GM18526 (cell line): ENCODE data around the gene PCLO.

Experiments used
- POLR2A ChIP-seq: IDR thresholded peaks from 3 replicates; pipeline ENCODE4 v1.6.1; 2011; ENCODE audit not compliant: insufficient read length; ENCODE audit errors: extremely low read depth

The PCLO gene

DNA sequence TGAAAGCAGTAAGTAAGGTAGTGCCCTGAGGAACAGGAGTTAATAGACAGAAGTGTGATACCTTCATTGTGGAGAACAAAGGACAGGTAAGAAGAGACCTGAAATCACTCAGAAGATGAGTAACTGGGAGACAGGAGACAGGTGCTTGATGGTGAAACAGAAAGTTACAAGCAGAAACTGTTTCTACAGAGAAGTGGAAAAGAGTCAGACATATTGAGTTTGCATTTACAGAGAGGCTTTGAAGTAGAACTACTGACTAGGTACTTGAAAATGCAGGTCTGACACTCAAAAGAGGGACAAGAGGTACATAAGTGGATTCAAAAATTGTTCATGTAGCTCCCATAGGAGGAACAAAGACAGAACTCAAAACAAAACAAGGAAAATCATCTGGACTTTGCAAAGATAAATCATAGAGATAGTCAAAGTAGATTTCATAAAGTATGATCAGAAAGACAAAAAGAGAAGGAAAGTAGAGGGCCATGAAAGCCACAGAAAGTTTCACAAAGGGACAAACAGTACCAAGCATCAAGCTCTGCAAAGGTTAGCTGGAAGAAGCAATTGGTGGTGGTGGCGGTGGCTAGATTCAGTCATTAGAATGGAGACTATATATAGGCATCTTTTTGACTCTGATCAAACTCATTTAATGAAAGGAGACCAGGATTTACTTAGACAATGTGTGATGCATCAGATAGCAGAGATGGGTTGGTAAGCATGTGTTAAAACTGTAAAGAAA is 198.4 kb downstream of the PCLO start:
- no peak for TF ChIP-seq POLR2A

DNA sequence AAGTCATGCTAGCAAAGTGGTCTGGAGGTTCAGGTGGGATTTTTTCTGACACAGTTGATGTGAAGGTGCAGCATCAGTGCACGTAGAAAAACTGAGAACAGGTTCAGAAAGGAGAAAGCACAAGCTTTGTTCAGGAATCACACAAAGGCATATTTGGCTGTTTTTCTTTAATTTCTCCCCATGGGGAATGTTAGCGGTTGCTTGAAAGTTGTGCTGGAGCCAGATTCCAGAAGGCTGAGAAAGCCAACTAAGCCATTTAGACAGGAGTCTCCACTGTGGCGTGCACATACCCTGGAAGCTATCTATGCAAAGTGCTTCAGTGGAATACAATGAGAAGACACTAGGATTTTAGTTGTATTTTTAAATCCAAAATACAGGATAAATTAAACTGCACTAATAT is 201.4 kb downstream of the PCLO start:
- no peak for TF ChIP-seq POLR2A

DNA sequence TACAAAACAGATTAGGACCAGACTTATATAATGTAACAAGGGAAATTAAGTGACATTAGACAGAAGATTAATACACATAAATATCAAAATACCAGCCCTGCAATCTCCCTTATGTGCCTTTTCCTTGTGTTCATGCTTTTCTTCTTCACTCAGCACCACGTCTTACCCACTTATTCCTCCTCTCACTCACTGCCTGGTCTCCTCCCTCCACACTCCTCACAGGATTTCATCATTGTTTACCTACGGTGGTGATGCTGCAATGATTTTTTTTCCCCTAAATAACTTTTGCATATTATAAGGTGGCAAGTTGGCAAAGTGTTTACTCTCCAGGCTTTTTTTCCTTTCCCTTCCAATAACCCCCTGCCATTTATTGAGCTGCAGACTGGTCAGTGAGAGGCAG is 203.2 kb downstream of the PCLO start:
- TF ChIP-seq POLR2A, result no peak

DNA sequence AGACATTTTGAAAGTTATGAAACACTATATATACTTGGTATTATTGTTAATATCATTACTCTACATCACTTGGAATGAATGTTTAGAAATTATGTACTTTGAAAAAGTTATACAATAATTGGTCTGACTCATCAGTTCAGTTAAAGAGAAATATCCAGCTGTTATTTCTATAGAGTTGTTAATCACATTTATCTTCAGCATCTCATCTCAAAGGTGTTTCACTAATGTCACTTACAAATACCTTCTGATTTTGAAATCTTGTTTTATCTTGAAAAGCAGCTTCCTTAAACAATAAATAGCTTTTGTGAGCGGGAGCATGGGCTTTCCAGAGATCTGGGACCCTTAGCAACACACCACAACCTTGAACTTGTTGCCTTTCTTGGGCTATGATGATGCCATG is 205.2 kb downstream of the PCLO start:
- TF ChIP-seq POLR2A, result no peak

DNA sequence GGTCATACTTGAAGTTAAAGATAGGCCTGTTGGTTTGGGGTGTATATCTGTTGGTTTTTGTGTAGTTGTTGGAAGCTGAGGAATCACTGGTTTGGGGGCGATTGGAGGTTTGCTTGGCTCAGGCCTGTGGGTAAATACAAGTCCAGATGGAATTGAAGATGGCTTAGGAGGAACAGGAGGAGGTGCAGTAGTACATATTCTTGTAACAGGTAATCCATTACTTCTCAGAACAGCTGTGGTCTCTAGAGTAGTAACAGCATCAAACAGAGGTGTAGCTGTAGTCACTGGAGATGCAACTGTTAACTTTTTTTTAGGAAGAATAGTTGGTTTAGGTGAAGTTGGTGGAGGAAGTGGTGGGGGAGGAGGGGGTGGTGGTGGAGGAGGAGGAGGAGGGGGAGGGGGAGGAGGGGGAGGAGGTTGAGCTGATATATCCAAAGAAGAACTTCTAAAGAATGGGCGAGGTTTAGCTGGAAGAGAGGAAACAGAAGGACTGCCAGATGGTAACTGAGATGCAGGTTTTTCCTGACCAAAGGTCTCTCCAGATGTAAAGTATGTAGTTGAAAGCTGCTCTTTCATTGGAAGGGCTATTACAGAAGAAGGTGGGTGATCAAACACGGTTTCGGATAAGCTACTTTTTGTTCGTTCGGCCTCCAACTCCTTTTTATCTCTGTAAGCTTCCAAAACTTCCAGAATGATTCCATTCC is 209.2 kb downstream of the PCLO start:
- no peak for TF ChIP-seq POLR2A

DNA sequence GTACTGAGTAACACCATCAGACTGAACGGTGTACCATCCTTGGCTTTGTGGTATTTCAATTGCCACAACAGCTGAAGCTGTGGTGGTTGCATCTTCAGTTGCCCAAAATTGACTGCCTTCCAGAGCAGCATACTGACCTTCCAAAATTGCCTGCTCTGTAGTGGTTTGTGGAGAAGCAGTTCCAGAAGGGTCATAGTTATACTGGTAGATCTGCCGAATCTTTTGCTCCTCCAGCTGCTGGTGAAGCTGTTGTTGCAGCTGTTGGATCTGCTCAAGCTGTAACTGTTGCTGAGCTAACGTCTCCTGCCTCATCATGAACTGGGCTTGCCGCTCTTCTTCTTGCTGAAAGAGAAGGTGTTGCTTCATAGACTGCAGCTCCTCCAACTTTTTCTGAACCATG is 212.2 kb downstream of the PCLO start:
- TF ChIP-seq POLR2A, result no peak

DNA sequence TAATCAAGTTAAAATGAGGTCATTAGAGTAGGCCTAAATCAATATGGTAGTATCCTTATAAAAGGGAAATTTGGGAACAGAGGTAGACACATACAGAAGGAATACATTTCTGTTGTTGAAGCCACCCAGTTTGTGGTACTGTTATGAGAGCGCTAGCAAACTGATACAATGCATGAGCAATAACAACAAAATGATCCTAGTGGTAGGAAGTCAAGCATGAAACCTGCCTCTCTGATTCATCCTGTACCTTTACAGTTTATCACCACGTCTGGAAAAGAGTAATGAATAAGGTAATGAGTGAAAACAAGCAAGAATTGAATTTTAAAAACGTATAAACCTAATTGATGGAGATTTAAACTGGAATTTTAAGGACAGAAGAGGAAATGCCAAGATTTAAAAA is 217.2 kb downstream of the PCLO start:
- no peak for TF ChIP-seq POLR2A

DNA sequence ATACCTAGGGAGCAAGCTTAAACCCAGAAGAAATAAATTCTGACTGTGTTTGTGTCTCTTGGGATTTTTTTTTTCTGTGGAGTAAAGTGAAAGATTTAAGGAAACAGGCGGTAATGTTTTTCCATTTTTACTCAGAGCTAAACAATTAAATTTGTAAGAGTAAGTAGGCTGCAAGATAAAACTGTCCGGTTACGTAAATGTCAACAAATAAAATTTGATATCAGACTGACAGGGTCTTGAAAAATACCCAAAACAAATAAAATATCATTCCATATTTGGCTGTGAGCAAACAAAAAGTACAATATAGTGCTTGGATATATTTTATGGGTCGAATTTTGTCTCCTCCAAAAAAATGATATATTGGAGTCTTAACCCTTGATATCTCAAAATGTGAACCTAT is 217.6 kb downstream of the PCLO start:
- no peak for TF ChIP-seq POLR2A

DNA sequence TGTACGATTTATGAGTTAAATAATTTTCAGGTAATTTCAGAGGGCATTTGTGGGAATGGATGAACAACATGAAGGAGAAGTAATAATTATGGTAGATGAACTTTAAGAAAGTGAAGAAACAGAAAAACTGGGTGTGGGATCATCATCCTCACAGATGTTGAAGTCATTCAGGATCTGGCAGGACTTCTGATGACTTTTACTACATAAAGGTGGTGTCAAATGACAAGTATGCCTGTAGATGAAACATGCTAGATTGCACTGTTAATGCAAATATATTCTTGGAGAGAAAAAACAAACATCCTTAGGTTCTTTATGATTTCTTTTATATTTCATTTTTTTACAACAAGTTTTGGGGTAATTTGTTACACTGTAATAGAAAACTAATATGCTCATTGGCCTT is 230.2 kb downstream of the PCLO start:
- no peak for TF ChIP-seq POLR2A

DNA sequence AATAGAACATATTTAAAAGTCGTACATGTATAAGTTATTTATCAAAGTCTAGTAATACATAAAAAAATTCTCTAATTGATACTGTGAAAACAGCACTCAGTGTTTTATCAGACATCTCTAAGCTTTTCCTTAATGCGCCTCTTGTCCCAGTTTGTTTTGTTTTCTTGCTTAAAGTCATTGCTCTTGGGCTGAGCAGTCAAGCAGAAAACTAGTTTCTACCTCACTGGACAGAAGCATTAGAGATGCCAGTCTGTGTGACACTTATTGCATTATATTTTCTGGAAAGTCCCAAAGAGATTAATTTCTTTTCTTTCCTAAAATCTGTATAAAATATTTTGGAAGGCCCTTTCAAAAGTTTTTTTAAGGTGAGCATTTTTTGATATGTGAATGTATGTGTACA is 236.2 kb downstream of the PCLO start:
- TF ChIP-seq POLR2A, result no peak

DNA sequence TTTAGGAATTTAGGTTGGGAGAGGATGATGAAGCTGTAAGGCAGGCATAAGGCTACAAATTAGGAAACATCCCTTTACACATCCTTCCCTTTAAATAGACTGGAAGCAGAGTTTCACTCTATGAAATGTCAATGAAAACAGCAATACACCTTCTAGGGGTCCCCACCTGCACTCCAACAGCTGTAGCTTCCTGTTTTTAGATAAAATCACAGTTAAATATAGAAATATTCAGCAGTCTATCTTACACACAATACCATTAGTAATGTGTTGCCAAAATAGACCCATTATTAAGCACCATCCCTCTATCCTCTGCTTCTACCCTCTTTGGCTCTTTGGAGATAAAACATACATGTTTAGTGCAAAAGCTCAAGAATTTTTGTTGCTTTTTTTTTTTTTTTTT is 237.4 kb downstream of the PCLO start:
- TF ChIP-seq POLR2A, result no peak

DNA sequence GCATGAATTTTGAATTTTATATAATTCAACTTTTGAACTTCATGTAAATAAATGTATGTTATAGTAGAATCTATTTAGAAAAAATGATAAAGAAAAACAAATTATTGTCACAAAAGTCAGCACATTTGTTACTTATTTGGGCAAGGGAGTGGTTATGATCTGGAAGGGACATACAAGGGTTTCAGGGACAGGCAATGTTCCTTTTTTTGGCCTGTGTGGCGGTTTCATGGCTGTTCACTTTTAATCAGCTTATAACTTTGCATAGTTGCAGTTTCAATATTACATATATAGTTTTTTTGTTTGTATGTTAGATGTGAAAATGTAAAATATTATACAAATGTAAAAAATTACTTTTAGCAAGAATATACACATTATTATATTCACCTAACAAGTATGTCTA is 256.2 kb downstream of the PCLO start:
- no peak for TF ChIP-seq POLR2A

DNA sequence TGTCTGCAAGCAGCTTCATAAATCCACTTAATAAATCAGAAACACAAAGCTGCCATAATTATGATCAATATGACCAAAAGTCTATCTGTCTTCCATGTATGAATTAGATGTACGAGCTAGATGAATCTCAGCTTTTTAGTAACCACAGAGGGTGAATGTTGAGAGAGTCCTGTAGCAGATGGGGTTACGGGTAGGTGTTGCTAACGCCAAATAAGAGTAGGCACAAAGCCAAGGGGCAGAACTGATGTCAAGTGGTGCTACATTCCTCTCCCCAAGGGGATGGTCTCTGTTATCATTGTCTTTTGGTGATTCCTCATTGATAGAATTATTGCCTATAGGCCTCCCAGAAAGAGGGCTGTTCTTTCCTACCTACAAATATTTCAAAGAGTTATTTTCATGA is 257.8 kb downstream of the PCLO start:
- no peak for TF ChIP-seq POLR2A

DNA sequence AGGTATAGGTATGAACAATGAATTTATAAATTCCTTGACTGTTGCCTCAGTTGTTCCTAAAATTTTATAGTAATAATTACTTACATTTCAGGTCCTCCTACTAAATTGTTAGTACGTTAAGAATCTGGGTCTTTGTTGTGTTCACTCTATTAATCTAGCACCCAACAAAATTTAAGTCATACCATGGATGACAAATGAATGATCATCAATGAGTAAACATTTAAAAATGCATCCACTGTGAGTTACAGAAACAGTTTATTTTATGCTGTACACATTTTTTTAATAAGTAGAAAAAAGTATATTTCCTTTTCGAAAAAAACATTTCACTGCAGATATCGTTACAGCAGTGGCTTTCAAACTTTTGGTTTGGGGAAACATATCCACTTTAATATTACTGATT is 265.2 kb downstream of the PCLO start:
- TF ChIP-seq POLR2A, result no peak

DNA sequence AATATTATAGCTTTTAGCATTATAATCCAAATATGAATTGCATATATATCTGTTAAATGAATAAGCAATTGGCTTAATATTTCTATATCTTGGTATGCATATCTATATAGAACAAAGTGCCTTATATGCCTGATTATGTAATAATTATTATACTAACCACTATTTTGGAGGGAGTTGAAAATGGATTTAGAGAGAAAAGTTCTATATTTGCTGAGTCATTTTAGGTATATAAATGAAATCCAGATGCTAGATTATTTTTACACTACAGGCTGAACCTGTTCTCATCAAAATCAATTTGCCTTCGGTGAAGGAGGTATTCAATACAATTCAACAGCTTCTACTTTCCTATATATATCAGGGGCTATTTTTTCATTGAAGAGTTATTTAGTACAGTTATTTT is 276.4 kb downstream of the PCLO start:
- TF ChIP-seq POLR2A, result no peak

DNA sequence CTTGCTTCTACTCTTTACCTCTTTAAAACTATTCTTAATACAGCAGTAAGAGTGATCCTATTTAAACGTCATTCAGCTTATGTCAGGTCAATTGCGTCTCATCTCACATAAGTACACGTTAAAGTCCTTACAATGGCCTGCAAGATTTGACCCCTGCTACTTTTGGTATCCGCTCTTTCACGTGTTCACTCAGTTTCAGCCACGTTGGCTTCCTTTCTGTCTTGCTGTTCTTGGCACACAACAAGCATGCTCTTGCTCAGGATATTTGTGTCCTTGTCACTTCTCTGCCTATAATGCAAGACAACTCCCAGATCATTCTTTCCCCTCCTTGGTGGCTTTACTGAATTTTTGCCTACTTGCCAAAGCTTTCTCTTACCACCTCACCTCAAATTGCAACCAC is 296.8 kb downstream of the PCLO start:
- TF ChIP-seq POLR2A, result no peak
